Fibroblast of skin of scalp (primary cell): Measurements from ENCODE around the gene CHST14. TPM values are rescaled to one million over a fixed set of nuclear protein-coding genes. Genes with fewer than 3 reads are reported as not detected.

Source experiments
- DNase-seq: peaks from one replicate; pipeline ENCODE4 v3.0.0-alpha.2; 2013
- polyA plus RNA-seq, 2 experiments: library from polyadenylated mRNA; unstranded; fragments of 120-200 nt; gene quantifications; one replicate each; pipeline ENCODE4 v1.2.1, GENCODE V29; 2013; ENCODE audit not compliant: insufficient read length in 2 of 2

The CHST14 gene
- polyA plus RNA-seq (2013, experiment 1 of 2; ENCODE audit: insufficient read length) = 40.0 TPM
- 38.2 TPM for polyA plus RNA-seq (2013, experiment 2 of 2; ENCODE audit: insufficient read length)

- DNase-seq = peak; percentile 68
Observed at GRCh38 chr15:40470423-40471104, at the start of gene CHST14. TSS of gene CHST14 (plus strand) at chr15:40470984. CDS start at chr15:40471214, 230 bp downstream.

GRCh38 chr15:40421246-40422157 is 49.3 kb upstream of the CHST14 start:
- peak; percentile 61 for DNase-seq

DNA sequence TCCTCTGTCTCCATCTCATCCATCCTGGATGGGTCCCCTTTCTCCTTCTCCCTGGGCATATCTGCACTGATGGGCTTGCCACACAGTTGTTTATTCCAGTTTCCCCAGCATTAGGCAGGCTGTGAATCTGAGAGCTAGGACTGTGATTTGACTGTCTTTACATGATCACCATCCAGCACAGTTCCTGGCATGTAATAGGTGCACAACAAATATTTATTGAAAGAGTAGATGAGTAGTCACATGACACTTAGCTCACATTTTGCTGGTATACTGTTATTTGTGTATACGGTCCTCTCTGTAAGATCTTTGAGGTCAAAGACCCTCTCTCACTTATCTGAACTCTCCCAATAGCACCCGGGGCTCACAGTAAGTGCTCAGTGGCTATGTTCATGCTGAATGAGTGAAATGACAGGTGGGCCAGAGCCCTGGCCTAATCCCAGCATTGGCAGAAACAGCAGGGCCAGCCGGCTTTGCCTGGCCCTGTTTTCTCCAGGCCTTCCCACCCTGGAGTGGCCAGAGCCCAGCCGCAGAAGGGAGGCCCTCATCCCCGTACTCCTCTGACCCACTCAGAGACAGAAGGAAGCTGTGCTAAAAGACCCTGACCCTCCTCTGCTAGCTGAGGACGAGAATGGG is 46.2 kb upstream of the CHST14 start:
- DNase-seq = no peak

DNA sequence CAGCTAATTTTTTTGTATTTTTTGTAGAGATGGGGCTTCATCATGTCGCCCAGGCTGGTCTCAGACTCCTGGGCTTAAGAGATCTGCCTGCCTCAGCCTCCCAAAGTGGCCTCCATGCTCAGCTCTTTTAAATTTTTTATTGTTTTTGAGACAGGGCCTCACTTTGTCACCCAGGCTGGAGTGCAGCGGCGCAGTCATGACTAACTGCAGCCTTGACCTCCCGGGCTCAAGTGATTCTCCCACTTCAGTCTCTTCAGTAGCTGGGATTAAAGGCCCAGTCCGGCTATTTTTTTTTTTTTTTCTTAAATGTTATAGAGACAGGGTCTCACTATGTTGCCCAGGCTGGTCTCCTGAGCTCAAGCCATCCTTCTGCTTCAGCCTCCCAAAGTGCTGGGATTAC is 45.1 kb upstream of the CHST14 start:
- DNase-seq = no peak

DNA sequence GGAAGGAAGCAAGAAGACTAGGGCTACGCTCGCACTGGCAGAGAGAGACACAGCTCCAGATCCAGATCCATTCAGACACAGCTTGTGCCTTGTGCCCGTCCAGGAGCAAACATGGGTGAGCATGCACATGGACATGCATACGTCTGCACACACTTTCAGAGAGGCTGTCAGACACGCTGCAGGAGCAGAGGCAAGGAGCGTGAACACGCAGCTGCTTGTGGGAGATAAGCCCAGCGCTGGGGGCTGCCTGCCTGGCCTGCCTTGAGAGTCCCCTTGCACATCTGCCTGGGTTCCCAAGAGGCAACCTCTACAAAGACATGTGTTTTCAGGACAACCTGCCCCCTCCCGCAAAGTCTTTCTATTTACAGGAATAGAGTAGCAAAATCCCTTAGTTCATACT is 43.6 kb upstream of the CHST14 start:
- DNase-seq = no peak

GRCh38 chr15:40428185-40428584 is 42.6 kb upstream of the CHST14 start:
- DNase-seq = no peak

GRCh38 chr15:40429068-40429710 is 41.6 kb upstream of the CHST14 start:
- DNase-seq = no peak

- peak; percentile 50 for DNase-seq
Observed at GRCh38 chr15:40430271-40430805, 40.4 kb upstream of the CHST14 start.

DNA sequence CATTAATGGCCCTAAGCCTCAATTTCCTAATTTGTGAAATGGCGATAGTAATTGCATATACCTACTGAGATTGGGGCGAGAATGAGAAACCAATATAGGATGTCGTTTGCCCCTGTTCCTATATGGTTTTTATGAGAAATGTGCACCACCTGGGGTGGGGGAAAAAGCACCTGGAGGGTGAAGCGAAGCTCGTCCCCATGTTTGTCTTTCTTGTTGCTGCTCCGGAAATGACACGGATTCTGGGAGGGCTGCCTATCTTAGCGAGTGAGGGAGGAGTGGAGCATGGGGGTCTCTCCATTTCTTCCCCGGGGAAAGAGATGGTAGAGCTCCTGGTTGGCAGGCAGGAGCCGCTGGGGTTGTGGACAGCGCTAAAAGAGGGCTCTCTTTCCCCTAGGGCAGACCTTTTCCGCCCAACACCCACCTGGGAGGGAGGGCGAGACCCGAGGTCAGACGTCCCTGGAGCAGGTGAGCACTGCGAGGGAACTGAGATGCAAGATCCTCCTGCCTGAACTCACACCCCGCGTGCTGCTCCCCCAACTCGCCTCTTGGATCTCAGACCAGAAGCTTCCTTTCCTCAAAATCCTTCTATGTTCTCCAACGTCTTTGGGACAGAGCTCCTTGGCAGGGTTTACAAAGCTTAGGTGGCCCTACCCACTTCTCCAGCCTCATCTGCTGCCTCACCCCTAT is 35.6 kb upstream of the CHST14 start:
- DNase-seq = no peak

GRCh38 chr15:40435710-40436089 is 35.1 kb upstream of the CHST14 start:
- DNase-seq = no peak

DNA sequence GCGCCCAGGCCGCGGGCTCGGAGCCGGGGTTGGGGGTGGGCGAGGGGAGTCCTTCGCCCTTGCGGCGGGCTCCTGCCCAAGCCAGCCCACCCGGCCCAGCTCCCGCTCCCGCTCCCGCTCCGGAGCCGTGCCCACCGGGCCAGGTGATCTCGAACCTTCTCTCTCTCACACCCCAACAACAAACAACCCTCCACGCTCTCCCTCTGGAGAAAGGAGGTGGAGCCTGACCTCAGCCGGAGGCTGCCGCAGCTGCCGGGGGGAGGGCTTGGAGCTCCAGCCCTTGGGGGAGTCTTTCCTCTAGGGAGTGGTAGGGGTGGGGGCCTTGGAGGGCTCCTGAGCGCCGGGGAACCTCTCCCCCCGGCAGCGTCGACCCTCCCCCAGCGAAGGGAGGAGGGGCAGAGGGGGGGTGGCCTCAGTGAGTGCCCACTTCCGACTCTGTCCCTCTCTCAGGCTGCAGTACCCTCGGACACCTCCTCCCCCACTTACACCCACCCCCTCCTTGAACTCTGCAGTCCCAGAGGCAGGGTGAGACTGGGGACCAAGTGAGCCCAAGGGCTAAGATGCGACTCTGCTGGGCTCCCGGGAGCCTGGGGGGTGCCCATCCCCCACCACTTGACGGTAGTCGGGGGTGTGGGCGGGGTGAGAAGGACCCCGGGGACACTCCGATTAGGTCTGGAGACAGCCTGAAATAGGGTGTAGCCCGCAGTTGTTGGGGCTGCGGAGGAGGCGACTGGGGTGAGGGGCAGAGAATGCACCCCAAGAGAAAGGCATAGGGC is 34.5 kb upstream of the CHST14 start:
- no peak for DNase-seq

- DNase-seq = no peak
Observed at GRCh38 chr15:40436892-40437751, 33.7 kb upstream of the CHST14 start.

DNA sequence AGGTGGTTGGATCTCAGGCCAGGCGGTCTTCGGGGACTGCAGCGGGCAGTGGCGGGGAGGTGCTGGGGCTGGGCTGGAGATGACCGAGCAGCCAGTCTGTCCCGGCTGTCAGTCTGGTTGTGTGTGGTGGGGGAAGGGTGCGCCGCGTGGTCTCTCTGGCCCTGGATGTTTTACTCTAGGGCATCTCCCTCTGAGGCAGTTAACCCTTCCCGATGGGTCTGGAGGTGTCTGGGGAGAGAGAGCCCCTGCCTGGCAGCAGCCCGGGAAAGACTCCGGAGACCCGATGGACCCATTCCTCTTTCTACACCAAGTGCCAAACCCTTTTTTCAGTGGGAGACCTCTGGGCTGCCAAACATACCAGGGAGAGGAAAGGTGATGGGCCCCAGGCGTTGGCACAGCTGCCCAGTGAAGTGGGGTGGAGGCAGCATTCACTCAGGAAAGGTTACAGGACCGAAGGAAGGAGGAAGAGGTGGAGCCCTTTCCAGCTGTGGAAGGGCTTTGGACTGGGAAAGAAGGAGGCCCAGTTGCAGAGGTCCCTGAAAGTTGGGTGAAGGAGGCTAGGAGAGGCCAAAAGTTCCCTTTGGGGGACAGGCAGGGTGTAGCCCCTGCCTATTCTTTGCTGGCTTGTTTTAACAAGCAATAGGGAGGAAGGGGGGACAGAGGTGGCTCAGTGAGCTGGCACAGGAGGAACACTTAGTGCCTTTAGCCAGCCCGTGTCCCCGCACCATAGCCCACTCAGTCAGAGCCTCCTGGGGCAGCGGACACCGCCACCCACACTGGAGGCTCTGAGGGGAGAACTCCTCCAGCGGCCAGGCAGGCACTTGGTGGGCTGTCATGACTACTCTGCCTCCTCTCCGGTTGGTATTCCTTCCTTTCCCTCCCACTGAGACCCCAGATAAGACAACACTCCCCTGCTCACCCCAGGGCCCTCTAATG is 32.8 kb upstream of the CHST14 start:
- no peak for DNase-seq

DNA sequence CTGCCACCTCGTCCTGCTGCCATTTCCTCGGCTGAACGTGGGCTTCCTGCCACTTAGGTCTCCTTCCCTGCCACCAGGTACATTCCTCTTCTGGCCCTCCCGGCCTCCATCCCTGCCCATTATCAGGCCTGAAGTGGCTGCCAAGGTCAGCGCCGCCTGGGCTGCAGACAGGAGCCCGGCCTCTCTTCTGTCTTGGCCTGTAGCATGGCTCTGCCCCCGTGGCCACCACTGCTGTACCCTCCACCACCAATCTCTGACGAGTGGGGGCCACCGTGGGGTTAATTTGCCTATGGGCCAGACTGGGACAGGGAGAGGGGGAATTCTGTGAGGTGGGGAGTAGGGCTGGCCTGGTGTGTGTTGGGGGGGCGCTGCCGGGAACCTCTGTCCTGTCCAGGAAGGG is 32.1 kb upstream of the CHST14 start:
- no peak for DNase-seq

- no peak for DNase-seq
Observed at GRCh38 chr15:40439461-40439959, 31.3 kb upstream of the CHST14 start.

GRCh38 chr15:40439960-40440742 is 30.6 kb upstream of the CHST14 start:
- DNase-seq = peak; percentile 27

DNA sequence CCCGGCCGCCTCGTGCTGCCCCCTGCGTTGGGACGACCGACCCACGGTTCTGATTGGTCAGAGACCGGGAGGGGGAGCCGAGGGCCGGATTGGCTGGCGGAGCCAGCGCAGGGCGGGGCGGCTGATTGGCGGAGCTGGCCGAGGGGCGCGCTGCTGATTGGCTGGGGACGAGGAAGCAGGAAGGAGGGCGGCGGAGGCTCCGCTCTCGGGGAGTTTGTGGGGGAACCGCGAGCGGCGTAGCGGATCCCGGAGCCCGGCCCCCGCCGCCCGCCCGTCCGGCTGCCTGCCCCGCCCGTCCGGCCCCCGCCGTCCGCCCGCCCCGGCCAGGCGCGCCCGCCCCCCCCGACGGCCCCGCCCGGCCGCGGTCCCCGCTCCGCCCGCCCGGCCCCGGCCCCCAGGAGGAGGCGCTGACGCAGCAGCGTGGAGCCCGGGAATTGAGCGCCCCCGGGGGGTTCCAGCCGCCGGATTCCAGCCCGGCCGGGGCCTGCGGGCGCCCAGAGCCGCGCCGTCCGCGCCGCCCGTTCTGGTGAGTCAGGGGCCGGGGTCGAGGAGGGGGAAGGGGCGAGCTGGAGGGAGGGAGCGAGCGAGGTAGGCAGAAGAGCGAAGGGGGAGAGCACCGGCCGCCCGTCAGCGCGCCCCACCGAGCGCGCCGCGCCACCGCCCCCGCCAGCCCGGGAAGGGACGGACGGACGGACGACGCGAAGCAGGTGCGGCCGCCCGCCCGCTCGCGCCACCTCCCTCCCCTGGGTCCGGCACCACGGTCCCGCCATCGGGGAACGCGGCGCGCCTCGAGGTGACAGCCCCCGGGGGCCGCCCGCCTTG is 29.8 kb upstream of the CHST14 start, which contains the start of gene BAHD1:
Gene BAHD1, plus strand, starts transcription at position 211 of the 822 bp plus-strand sequence. CDS start 17,512 bp downstream, outside the sequence.
- peak; percentile 96 for DNase-seq
